Liver (tissue), 9 donors: ENCODE results near the gene KIF21A. TPM values are rescaled to one million over a fixed set of nuclear protein-coding genes. Genes with fewer than 3 reads are reported as not detected.

Experiments
- DNase-seq: peaks from one replicate; pipeline ENCODE4 v3.0.0-alpha.2; 2017; ENCODE audit warnings: low spot score
- H3K27ac ChIP-seq, 2 donors: one replicate each; pipeline ENCODE4 v1.7.0; 2013; ENCODE audit warnings: inconsistent platforms in 2 of 2, low read length in 2 of 2, control low read depth in 1 of 2, low read depth in 1 of 2, mild to moderate bottlenecking in 1 of 2
- H3K27me3 ChIP-seq, 4 donors: one replicate each; pipeline versions ENCODE4 v1.6.1 to v1.7.0; 2013; ENCODE audit warnings: low read length in 3 of 4, inconsistent platforms in 1 of 4, mild to moderate bottlenecking in 1 of 4, moderate library complexity in 1 of 4; ENCODE audit not compliant: control insufficient read depth in 4 of 4, insufficient read depth in 4 of 4
- H3K36me3 ChIP-seq, 4 donors: one replicate each; pipeline versions ENCODE4 v1.6.1 to v1.7.0; 2013; ENCODE audit warnings: low read length in 3 of 4, mild to moderate bottlenecking in 3 of 4, low read depth in 1 of 4, moderate library complexity in 1 of 4; ENCODE audit not compliant: control insufficient read depth in 4 of 4, insufficient read depth in 3 of 4
- H3K4me1 ChIP-seq, 4 donors: one replicate each; pipeline versions ENCODE4 v1.6.1 to v1.7.0; 2013; ENCODE audit warnings: low read length in 3 of 4, mild to moderate bottlenecking in 3 of 4, moderate library complexity in 1 of 4; ENCODE audit not compliant: control insufficient read depth in 4 of 4, insufficient read depth in 4 of 4
- H3K4me3 ChIP-seq, 3 donors: one replicate each; pipeline versions ENCODE4 v1.6.1 to v1.7.0; 2013; ENCODE audit warnings: low read length in 3 of 3, control low read depth in 1 of 3, low read depth in 1 of 3, mild to moderate bottlenecking in 1 of 3
- H3K9ac ChIP-seq, 2 donors: one replicate each; pipeline ENCODE4 v1.7.0; 2013; ENCODE audit warnings: low read length in 2 of 2, mild to moderate bottlenecking in 2 of 2, moderate library complexity in 2 of 2, control low read depth in 1 of 2, low read depth in 1 of 2
- H3K9me3 ChIP-seq, 4 donors: one replicate each; pipeline versions ENCODE4 v1.6.1 to v1.7.0; 2013; ENCODE audit warnings: low read length in 3 of 4; ENCODE audit not compliant: control insufficient read depth in 4 of 4
- CTCF ChIP-seq: fragments of 150-350 bp; IDR thresholded peaks from 2 replicates; pipeline ENCODE4 v1.5.1; 2017; ENCODE audit warnings: improper control_type of control experiment, low read depth, low read length; ENCODE audit not compliant: missing input control
- EGR1 ChIP-seq, 2 donors: IDR thresholded peaks; 2 replicates each; pipeline ENCODE4 v1.6.1; 2016 to 2018; ENCODE audit warnings: antibody characterized with exemption in 2 of 2, low read depth in 2 of 2
- FOXA1 ChIP-seq: IDR thresholded peaks from 2 replicates; pipeline ENCODE4 v1.6.1; 2016; ENCODE audit warnings: antibody characterized with exemption
- FOXA2 ChIP-seq: IDR thresholded peaks from 2 replicates; pipeline ENCODE4 v1.6.1; 2016; ENCODE audit warnings: antibody characterized with exemption
- GABPA ChIP-seq, 2 donors: IDR thresholded peaks in 1 of 2; conservative IDR thresholded peaks in 1 of 2; 2 replicates each; pipeline ENCODE4 v1.6.1; 2016; ENCODE audit warnings: antibody characterized with exemption in 2 of 2, mild to moderate bottlenecking in 1 of 2, moderate library complexity in 1 of 2
- HNF4A ChIP-seq, 2 donors: conservative IDR thresholded peaks; 2 replicates each; pipeline ENCODE4 v1.6.1; 2016; ENCODE audit warnings: antibody characterized with exemption in 2 of 2, mild to moderate bottlenecking in 2 of 2
- HNF4G ChIP-seq: IDR thresholded peaks from 2 replicates; pipeline ENCODE4 v1.6.1; 2016; ENCODE audit warnings: antibody characterized with exemption
- JUND ChIP-seq, 2 donors: IDR thresholded peaks; 2 replicates each; pipeline ENCODE4 v1.6.1; 2016; ENCODE audit warnings: antibody characterized with exemption in 2 of 2
- MAX ChIP-seq: IDR thresholded peaks from 2 replicates; pipeline ENCODE4 v1.6.1; 2016; ENCODE audit warnings: antibody characterized with exemption
- NR2F2 ChIP-seq: IDR thresholded peaks from 2 replicates; pipeline ENCODE4 v1.6.1; 2016; ENCODE audit warnings: antibody characterized with exemption
- RAD21 ChIP-seq, 2 donors: IDR thresholded peaks; 2 replicates each; pipeline ENCODE4 v1.6.1; 2016; ENCODE audit warnings: antibody characterized with exemption in 2 of 2, mild to moderate bottlenecking in 2 of 2
- RXRA ChIP-seq, 2 donors: IDR thresholded peaks; 2 replicates each; pipeline ENCODE4 v1.6.1; 2017 to 2018; ENCODE audit warnings: antibody characterized with exemption in 2 of 2, mild to moderate bottlenecking in 1 of 2
- SP1 ChIP-seq: IDR thresholded peaks from 2 replicates; pipeline ENCODE4 v1.6.1; 2018; ENCODE audit warnings: antibody characterized with exemption, mild to moderate bottlenecking
- TAF1 ChIP-seq: conservative IDR thresholded peaks from 2 replicates; pipeline ENCODE4 v1.6.1; 2016; ENCODE audit warnings: antibody characterized with exemption, mild to moderate bottlenecking
- YY1 ChIP-seq: IDR thresholded peaks from 2 replicates; pipeline ENCODE4 v1.6.1; 2016; ENCODE audit warnings: antibody characterized with exemption, mild to moderate bottlenecking
- ZBTB33 ChIP-seq: IDR thresholded peaks from 2 replicates; pipeline ENCODE4 v1.6.1; 2016; ENCODE audit warnings: antibody characterized with exemption
- WGBS: extraction: QIAGEN DNeasy Blood & Tissue Kit; methylation state at CpG from one replicate; pipeline ENCODE4 v1.1.7; 2013; 5-methylcytosine and 5-hydroxymethylcytosine counted together
- polyA plus RNA-seq, 2 donors: library from polyadenylated mRNA; stranded (reverse) in 1 of 2; unstranded in 1 of 2; fragments of 200-250 nt in 1 of 2; fragments of >200 nt in 1 of 2; fragmentation: Nextera tagmentation in 1 of 2; extraction: Ambion mirVana in 1 of 2; gene quantifications; one replicate each; pipeline versions ENCODE4 v1.2.1 to v1.2.3, GENCODE V29; 2013 to 2015
- total RNA-seq, 2 donors: library from RNA; depleted of rRNA; stranded (reverse); fragments of >200 nt; gene quantifications; one replicate each; pipeline ENCODE4 v1.2.3, GENCODE V29; 2014
- TF ChIP-seq, protein P1 (sequence below): IDR thresholded peaks from 2 replicates; pipeline ENCODE4 v1.6.1; 2016; ENCODE audit warnings: antibody characterized with exemption, mild to moderate bottlenecking
- TF ChIP-seq, protein P2 (sequence below): IDR thresholded peaks from 2 replicates; pipeline ENCODE4 v1.6.1; 2016; ENCODE audit warnings: antibody characterized with exemption
- donor health status: healthy.
- donor health status: healthy.
- donor health status: healthy.
- donor health status: healthy.
- donor health status: healthy.

The KIF21A gene
- total and polyA plus RNA-seq, 4 donors, result 9.1 to 47.4 (median 21.0) TPM

- WGBS, result 13% methylated on average over 1 of the region's 1 CpG
- peak in 1 of 2 donors; percentile 7 for TF ChIP-seq RAD21 (IDR thresholded peaks at IDR 0.05)
- TF ChIP-seq RXRA (IDR thresholded peaks at IDR 0.05), result no peak
- H3K4me3 ChIP-seq, result no peak overlapping the region
- H3K4me1 ChIP-seq, result peaks cover 0 to 5% (median 3%) of the 10 kb centered on the region in 4 donors
- no peak overlapping the region for H3K9ac ChIP-seq
- H3K27me3 ChIP-seq, result no peaks in the 10 kb centered on the region
- H3K36me3 ChIP-seq, result peaks cover 0 to 1% (median 0%) of the 10 kb centered on the region in 4 donors
- peak overlapping the region; percentile 6 to 16 for H3K27ac ChIP-seq
- no peaks in the 10 kb centered on the region for H3K9me3 ChIP-seq
- DNase-seq, result no peak
Measured at GRCh38 chr12:39368096-39368495, 74.8 kb downstream of the KIF21A start.

GRCh38 chr12:39367494-39367893 lies 75.4 kb downstream of the KIF21A start:
- no peak overlapping the region for H3K27ac ChIP-seq
- peaks cover 0 to 1% (median 0%) of the 10 kb centered on the region in 4 donors for H3K36me3 ChIP-seq
- TF ChIP-seq CTCF (no peak), HNF4A (conservative IDR thresholded peaks at IDR 0.05) (no peak), FOXA2 (no peak), MAX (no peak), YY1 (no peak), GABPA (IDR thresholded peaks at IDR 0.05 in 1 of 2, conservative IDR thresholded peaks at IDR 0.05 in 1 of 2) (no peak), TAF1 (no peak), FOXA1 (no peak), RXRA (IDR thresholded peaks at IDR 0.05) (no peak), ZBTB33 (no peak), NR2F2 (no peak), SP1 (no peak), HNF4G (no peak), RAD21 (IDR thresholded peaks at IDR 0.05) (no peak), EGR1 (IDR thresholded peaks at IDR 0.05; ENCODE audit: low read depth in 2 of 2) (no peak), JUND (IDR thresholded peaks at IDR 0.05) (no peak)
- TF ChIP-seq, protein P1, sequence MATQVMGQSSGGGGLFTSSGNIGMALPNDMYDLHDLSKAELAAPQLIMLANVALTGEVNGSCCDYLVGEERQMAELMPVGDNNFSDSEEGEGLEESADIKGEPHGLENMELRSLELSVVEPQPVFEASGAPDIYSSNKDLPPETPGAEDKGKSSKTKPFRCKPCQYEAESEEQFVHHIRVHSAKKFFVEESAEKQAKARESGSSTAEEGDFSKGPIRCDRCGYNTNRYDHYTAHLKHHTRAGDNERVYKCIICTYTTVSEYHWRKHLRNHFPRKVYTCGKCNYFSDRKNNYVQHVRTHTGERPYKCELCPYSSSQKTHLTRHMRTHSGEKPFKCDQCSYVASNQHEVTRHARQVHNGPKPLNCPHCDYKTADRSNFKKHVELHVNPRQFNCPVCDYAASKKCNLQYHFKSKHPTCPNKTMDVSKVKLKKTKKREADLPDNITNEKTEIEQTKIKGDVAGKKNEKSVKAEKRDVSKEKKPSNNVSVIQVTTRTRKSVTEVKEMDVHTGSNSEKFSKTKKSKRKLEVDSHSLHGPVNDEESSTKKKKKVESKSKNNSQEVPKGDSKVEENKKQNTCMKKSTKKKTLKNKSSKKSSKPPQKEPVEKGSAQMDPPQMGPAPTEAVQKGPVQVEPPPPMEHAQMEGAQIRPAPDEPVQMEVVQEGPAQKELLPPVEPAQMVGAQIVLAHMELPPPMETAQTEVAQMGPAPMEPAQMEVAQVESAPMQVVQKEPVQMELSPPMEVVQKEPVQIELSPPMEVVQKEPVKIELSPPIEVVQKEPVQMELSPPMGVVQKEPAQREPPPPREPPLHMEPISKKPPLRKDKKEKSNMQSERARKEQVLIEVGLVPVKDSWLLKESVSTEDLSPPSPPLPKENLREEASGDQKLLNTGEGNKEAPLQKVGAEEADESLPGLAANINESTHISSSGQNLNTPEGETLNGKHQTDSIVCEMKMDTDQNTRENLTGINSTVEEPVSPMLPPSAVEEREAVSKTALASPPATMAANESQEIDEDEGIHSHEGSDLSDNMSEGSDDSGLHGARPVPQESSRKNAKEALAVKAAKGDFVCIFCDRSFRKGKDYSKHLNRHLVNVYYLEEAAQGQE, result no peak
- TF ChIP-seq, protein P2, sequence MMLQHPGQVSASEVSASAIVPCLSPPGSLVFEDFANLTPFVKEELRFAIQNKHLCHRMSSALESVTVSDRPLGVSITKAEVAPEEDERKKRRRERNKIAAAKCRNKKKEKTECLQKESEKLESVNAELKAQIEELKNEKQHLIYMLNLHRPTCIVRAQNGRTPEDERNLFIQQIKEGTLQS, result no peak
- H3K4me1 ChIP-seq, result peaks cover 0 to 5% (median 3%) of the 10 kb centered on the region in 4 donors
- H3K9me3 ChIP-seq, result no peaks in the 10 kb centered on the region
- H3K4me3 ChIP-seq, result no peak overlapping the region
- no peak for DNase-seq
- H3K27me3 ChIP-seq, result no peaks in the 10 kb centered on the region
- H3K9ac ChIP-seq, result no peak overlapping the region
